Measurements from ENCODE around the gene UBE2Z.

DNA sequence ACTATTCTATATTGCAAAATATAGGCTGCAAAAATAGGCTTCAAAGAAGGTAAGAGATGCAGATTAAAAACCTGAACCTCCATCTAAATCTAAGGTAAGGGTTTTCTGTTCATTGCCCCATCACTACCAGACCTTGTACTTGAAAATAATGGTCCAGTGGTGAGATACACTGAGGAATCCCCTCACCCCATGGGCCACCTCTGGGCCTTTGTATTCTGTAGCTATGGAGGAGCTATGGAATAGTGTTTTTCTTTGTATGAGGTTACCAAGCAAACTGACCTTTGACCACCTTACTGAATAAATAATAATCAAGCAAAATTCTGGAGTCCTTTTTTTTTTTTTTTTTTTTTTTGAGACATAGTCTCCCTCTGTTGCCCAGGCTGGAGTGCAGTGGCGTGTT, 4.8 kb upstream of the UBE2Z start:
- TF ChIP-seq POLR2AphosphoS5 (IDR thresholded peaks at IDR 0.05) = no peak
- TF ChIP-seq, protein P1, sequence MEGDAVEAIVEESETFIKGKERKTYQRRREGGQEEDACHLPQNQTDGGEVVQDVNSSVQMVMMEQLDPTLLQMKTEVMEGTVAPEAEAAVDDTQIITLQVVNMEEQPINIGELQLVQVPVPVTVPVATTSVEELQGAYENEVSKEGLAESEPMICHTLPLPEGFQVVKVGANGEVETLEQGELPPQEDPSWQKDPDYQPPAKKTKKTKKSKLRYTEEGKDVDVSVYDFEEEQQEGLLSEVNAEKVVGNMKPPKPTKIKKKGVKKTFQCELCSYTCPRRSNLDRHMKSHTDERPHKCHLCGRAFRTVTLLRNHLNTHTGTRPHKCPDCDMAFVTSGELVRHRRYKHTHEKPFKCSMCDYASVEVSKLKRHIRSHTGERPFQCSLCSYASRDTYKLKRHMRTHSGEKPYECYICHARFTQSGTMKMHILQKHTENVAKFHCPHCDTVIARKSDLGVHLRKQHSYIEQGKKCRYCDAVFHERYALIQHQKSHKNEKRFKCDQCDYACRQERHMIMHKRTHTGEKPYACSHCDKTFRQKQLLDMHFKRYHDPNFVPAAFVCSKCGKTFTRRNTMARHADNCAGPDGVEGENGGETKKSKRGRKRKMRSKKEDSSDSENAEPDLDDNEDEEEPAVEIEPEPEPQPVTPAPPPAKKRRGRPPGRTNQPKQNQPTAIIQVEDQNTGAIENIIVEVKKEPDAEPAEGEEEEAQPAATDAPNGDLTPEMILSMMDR (IDR thresholded peaks at IDR 0.05) = no peak
